Heart left ventricle (tissue), 13 donors: ENCODE data around the gene NELFB.

Source experiments
- POLR2A ChIP-seq, 2 donors: fragments of 450-650 bp; IDR thresholded peaks; one replicate each; pipeline ENCODE4 v1.6.1; 2017; ENCODE audit warnings: antibody characterized with exemption in 2 of 2, mild to moderate bottlenecking in 2 of 2, moderate library complexity in 2 of 2
- TF ChIP-seq, protein P1 (sequence below), 12 donors: fragments of 200-600 bp; sonication (generic) in 4 of 12; IDR thresholded peaks; one replicate each; pipeline versions ENCODE4 v1.5.0 to v1.8.0; 2018 to 2022; ENCODE audit warnings: antibody characterized with exemption in 12 of 12, mild to moderate bottlenecking in 5 of 12
- donor health status: ischemic (EF 13 %, LVEDD 7.1; RV severe dilation, severe dysfunction).
- donor health status: DM: no; HTN: yes; CAD: no.
- donor health status: DM: no; HTN: no; CAD: no.
- donor health status: ischemic (EF 25% LVEDD 6.9; RV normal size, moderate dysfunction).
- donor health status: ischemic (EF 25% LVEDD 5.7; RV mildly dilated, moderate dysfunction).
- donor health status: ischemic (EF 35%, LVEDD 5.7; RV mildly dilated, moderate dysfunction).
- donor health status: nonischemic (EF 11% LVEDD 7.7; RV severe dilation, severe dysfunction).
- donor health status: DM: yes; HTN: yes; CAD: no.
- donor health status: PGD.
- donor health status: ischemic (EF 29% LVEDD 5.4; RV normal size, mild dysfunction).
- donor health status: nonischemic (EF 23%, LVEDD 6.1; RV moderate dilation, normal function).

DNA sequence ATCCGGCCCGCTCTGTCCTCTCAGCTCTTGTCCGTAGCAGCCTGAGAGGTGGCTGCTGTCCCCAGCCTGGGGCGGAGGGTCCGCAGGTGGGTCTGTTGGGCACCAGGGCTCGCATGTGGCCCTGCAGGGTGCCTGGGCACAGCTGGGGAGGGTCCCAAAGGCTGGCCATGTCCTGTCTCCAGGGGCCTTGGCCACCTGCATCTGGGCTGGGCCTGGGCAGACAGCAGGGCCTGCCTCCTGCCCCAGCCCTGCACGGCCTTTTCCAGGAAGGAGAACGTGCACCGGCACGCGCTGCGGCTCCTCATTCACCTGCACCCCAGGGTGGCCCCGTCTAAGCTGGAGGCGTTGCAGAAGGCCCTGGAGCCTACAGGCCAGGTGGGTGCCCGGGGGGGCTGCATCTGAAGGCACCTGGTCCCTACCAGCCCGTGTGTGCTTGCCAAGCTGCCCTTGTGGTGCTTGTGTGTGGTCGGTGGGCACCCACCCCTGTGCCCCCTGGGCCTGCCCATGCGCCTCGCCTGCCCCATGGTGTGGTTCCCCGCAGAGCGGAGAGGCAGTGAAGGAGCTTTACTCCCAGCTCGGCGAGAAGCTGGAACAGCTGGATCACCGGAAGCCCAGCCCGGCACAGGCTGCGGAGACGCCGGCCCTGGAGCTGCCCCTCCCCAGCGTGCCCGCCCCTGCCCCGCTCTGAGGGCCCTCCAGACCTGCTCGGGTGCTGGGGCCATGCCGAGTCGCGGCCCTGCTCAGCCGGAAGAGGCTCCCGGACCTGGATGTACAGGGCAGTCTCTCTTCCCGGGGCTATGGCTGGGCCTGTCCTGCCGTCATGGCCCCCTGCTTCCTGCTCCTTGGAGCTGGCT lies 17.3 kb downstream of the NELFB start:
- TF ChIP-seq, protein P1, sequence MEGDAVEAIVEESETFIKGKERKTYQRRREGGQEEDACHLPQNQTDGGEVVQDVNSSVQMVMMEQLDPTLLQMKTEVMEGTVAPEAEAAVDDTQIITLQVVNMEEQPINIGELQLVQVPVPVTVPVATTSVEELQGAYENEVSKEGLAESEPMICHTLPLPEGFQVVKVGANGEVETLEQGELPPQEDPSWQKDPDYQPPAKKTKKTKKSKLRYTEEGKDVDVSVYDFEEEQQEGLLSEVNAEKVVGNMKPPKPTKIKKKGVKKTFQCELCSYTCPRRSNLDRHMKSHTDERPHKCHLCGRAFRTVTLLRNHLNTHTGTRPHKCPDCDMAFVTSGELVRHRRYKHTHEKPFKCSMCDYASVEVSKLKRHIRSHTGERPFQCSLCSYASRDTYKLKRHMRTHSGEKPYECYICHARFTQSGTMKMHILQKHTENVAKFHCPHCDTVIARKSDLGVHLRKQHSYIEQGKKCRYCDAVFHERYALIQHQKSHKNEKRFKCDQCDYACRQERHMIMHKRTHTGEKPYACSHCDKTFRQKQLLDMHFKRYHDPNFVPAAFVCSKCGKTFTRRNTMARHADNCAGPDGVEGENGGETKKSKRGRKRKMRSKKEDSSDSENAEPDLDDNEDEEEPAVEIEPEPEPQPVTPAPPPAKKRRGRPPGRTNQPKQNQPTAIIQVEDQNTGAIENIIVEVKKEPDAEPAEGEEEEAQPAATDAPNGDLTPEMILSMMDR (IDR thresholded peaks at IDR 0.05), result no peak
- TF ChIP-seq POLR2A (IDR thresholded peaks at IDR 0.05), result no peak
